HG03066 (cell line): ENCODE data around the gene CLDN3.
A peak's percentile ranks its signal among the peaks of the same experiment; 100 is the strongest.
"Not testable (repeated sequence)": the region's sequence is repeated elsewhere in the genome, so short reads cannot be mapped to it uniquely, and the experiment has no call there.

Source experiments
- ATAC-seq: cut with Tn5 transposase; IDR thresholded peaks from one replicate; pipeline ENCODE4 v1.9.1; 2021; ENCODE audit warnings: low read depth; ENCODE audit not compliant: unreplicated experiment

CLDN3 gene

DNA sequence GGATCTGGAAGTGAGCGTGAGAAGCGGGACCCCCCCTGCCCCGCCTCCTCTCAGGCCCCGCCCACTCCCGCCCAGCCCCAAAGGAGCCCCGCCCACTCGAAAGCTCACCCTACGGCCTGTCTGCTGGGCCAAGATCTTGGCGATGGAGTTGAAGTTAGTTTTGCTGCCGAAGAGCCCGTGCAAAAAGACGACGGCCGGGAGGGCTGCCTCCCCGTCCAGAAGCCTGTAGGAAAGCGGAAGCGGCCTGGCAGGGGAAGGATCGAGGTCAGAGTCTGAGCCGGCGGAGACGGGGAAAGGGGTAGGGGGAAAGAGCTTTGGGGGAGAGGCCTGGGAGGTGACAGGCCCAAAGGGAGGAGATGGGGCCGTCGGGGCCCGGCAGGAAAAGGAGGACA lies 31.9 kb downstream of the CLDN3 start:
- ATAC-seq: peak; percentile 19

DNA sequence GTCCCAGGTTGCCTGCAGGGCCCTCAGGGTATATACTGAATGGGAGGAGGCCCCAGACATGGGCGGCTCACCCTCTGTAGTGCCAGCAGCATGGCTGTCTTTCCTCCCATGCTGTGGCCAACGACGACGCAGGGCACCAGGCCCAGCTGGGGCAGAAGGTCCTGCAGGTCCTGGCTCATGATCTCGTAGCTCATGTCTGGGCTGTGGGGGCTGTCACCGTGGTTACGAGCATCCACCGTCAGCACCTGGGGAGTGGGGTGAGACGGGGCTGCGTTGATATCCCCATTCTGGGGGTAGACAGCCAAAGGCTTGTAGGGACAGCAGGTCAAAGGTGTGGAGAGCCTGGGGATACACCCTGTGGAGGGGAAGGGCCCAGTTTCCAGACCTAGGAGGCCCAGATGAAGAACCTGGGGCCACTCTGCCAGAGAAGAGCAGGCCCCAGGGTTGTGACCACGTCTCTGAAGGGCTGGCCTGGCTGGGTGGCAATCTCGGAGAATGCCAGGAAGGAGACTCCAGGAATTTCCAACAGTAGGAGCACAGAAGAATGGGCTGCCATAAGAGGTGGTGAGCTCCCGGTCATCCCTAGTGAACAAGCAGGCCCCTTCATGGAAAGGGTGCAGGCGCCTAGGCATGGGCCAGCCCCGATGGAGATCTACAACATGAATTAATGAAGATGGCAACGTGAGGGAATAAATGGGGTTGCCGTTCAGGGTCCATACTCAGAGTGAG lies 32.4 kb downstream of the CLDN3 start:
- no peak for ATAC-seq

DNA sequence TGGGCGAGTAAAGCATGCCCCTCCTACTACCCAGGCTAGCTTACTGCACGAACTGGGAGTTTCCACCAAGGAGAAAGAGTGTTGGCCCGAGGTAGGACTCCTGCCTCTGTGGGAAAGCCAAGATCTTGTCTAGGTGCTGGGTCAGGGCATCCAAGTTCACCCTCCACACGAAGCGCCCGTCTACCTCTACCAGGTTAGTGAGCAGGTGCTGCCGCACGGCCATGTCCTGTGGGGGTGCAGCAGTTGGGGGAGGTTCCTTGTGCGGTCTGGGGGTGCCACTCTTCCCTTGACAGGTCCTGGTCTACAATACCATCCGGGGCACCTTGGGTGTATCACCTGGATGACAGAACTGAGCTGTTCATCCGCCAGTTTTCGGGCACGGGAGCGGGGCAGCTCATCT lies 33.2 kb downstream of the CLDN3 start:
- ATAC-seq: no peak

DNA sequence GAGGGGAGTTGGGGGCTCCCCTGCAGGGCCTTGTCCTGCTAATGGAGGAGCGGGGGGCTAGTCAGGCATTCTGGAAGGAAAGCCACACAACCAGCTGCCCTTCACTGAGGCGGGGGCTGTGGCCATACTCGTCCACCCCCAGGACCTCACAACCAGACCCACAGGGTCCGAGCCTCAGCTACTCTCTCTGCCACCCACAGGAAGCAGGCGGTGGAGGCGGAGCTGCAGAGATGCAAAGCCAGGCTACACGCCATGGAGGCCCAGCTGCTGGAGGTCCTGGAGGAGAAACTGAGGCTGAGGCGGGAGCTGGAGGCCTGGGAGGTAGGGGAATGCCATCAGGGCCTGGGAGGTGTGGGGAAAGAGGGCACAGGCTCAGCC lies 34.6 kb downstream of the CLDN3 start:
- ATAC-seq: no peak

DNA sequence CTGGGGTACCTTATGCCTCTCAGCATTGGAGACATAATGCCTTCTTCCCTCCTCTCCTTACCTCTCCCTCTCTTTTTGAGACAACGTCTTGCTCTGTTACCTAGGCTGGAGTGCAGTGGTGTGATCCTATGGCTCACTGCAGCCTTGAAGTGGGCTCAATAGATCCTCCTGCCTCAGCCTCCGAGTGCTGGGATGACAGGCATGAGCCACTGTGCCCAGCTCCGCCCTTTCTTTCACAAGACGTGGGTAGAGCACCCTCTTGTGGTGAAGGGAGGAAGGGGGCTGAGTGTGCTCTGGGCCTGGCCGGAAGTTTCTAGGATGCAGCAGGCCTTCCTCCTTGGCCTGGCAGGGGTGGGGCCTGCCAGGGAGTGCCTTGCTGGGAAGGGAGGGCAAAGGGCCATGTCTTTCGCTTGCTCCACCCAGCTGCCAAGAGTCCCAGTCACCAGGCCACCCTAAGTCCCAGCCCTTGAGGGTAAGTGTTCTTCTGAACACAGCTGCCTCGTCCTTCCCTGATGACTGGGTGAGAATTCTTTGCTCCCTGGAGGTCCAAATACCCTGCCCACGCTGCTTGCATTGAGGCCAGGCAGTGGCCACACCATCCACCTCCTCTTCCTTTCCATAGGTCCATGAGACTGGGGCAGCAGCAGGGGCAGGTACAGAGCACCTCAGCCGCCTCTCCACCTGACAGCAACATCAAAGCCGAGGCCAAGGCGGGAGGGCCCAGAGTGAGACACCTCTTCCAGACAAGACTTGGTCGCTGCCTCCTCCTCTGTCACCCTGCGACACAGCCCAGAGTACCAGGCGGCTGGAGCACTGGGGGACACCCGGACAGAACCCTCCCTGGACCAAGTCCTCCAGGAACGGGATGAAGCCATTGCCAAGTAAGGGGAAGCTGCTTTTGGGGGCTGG lies 35.2 kb downstream of the CLDN3 start:
- peak; percentile 49 for ATAC-seq

DNA sequence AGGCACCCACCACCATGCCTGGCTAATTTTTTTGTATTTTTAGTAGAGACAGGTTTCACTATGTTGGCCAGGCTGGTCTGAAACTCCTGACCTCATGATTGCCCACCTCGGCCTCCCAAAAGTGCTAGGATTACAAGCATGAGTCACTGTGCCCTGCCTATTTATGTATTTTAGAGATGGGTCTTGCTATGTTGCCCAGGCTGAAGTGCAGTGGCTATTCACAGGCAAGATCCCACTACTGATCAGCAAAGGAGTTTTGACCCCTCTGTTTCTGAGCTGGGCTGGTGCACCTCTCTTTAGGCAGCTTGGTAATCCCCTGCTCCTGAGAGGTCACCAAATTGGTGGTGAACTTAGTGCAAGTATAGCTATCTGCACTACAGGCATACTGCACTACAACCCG lies 37.7 kb downstream of the CLDN3 start:
- no peak for ATAC-seq

DNA sequence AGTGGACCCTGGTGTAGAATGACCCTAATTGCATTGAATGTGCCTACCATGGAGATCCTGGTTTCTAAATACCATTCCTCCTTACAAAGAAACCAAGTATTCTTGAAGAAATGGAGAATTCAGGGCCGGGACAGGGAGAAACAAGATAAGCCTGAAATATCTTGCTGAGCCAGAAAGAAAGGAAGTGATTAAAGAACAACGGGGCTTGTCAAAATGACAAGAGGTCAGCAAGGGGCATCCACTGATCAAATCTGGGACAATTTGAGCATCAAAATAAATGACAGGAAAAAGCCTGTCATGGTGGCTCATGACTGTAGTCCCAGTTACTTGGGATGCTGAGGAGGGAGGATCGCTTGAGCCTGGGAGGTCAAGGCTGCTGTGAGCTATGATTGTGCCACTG lies 39.6 kb downstream of the CLDN3 start:
- no peak for ATAC-seq

DNA sequence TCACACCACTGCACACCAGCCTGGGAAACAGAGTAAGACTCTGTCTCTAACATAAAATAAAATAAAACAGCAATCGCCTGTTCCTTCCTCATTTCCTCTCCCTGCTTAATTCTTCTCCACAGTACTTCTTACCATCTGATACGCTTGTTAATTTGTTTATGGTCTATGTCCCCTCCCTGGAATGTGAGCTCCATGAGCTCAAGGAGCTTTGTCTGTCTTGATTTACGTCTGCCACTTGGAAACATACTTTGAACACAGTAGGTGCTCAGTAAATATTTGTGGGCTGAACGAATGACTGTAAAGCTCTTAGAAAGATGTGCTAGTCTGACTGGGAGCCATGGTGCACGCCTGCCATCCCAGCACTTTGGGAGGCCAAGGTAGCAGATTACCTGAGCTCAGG lies 41.5 kb downstream of the CLDN3 start:
- no peak for ATAC-seq

DNA sequence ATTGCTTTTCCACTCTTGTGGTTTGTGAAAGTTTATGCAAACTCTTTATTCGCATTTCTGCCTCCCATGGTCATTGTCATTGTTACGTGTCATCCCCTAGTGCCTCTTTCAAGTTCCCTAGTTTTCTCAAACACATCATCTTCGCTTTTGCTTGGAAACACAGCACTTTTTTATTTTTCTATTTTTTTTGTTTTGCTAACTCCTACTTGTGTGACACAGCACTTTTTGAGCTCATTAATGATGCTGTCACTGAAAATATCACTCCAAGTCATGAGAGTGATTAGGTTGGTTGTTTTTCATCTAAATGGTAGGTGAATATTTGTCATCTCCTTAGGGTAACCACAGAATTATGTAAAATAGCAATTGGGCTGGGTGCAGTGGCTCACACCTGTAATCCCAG lies 42.1 kb downstream of the CLDN3 start:
- no peak for ATAC-seq

DNA sequence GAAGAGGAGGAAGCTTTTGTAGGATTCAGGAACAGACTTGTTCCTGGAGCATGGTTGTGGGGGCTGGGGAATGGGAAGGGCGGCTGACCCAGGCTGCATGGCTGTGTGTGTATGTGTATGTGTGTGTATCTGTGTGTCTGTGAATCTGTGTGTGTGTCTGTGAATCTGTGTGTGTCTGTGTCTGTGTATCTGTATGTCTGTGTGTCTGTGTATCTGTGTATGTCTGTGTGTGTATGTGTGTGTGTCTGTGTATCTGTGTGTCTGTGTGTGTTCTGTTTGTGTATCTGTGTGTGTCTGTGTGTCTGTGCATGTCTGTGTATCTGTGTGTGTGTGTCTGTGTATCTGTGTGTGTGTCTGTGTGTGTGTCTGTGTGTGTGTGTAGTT lies 44.0 kb downstream of the CLDN3 start:
- no peak for ATAC-seq

DNA sequence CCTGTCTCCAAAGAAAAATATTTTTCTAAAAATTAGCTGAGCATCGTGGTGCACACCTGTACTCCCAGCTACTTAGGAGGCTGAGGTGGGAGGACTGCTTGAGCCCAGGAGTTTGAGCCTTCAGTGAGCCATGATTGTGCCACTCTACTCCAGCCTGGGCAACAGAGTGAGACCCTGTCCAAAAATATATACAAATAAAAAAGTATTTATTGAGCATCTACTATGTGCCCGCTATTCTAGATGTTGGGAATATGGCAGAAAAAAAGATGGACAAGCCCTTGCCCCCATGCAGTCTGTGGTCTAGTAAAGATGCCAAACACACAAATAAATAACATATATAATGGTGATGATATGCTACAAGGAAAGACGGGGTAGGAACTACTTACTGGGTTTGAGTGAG lies 46.3 kb downstream of the CLDN3 start:
- ATAC-seq: no peak

DNA sequence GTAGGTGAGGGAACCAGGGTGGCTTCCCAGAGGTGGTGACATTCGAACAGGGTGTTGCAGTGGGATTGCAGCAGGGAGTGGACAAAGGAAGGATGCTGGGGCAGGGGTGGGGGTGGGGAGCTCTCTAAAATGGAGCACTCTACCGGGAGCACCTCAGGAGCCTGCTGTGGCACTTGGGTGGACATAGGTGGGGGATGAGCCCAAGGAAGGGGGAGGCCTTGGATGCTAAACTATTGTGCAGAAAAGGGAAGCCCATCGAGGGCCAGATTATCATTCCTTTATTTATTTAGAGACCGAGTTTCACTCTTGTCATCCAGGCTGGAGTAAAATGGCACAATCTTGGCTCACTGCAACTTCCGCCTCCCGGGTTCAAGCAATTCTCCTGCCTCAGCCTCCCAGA lies 47.3 kb downstream of the CLDN3 start:
- no peak for ATAC-seq

DNA sequence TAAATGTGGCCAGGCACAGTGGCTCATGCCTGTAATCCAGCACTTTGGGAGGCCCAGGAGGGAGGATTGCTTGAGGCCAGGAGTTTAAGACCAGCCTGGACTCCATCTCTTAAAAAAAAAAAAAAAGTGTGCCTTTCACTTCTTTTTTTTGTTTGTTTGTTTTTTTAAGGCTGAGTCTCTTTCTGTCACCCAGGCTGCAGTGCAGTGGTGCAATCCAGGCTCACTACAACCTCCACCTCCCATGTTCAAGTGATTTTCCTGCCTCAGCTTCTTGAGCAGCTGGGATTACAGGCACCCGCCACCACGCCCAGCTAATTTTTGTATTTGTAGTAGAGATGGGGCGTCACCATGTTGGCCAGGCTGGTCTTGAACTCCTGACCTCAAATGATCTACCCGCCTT lies 47.9 kb downstream of the CLDN3 start:
- not testable (repeated sequence) for ATAC-seq

DNA sequence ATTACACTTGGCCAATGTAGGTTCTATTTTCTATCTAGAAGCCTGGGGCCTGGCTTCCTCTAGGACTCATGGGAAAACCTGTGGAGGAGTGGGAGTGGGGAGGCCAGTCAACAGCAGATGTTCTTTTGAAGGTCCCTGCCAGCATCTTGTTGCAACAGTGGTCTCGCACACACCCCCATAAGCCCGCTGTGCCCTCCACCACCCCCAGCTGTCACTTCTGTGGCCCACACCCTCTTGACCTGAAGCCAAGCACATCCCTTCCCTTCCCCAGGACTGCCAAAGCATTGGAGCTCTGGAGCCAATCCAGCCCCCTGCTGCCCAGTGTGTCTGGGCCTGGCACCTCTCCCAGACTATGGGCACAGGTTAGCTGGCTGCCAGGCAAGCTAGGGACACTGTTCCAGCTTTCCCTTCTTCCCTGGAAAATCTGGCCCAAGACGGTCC lies 48.7 kb downstream of the CLDN3 start:
- ATAC-seq: no peak

DNA sequence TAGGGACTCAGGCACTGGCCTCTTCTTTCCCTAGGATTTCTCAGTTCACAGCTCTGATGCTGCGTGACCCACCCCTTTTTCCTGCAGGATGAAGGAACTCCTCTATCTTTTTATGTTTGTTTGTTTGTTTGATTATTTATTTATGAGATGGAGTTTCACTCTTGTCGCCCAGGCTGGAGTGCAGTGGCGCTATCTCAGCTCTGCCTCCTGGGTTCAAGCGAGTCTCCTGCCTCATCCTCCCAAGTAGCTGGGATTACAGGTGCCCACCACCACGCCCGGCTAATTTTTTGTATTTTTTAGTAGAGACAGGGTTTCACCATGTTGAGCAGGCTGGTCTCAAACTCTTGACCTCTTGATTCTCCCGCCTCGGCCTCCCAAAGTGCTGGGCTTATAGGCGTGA lies 49.6 kb downstream of the CLDN3 start:
- ATAC-seq: not testable (repeated sequence)

DNA sequence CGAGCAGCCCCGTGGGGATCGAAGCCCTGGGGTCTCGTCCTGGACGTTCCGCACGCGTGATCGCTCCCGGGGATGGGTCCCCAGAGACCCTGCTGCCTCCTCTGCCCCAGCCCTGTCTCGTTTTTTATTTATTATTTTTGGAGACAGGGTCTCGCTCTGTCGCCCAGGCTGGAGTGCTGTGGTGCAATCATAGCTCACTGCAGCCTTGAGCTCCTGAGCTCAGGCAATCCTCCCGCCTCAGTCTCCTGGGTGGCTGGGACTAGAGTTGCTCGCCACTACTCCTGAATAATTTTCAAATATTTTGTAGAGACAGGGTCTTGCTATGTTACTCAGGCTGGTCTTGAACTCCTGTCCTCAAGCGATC lies 50.3 kb downstream of the CLDN3 start:
- no peak for ATAC-seq
